HG02759 (cell line): Measurements from ENCODE around the gene TMEM114.

ENCODE experiments used
- ATAC-seq: cut with Tn5 transposase; IDR thresholded peaks from one replicate; pipeline ENCODE4 v1.9.1; 2021; ENCODE audit warnings: mild to moderate bottlenecking, moderate library complexity; ENCODE audit not compliant: unreplicated experiment

The TMEM114 gene

DNA sequence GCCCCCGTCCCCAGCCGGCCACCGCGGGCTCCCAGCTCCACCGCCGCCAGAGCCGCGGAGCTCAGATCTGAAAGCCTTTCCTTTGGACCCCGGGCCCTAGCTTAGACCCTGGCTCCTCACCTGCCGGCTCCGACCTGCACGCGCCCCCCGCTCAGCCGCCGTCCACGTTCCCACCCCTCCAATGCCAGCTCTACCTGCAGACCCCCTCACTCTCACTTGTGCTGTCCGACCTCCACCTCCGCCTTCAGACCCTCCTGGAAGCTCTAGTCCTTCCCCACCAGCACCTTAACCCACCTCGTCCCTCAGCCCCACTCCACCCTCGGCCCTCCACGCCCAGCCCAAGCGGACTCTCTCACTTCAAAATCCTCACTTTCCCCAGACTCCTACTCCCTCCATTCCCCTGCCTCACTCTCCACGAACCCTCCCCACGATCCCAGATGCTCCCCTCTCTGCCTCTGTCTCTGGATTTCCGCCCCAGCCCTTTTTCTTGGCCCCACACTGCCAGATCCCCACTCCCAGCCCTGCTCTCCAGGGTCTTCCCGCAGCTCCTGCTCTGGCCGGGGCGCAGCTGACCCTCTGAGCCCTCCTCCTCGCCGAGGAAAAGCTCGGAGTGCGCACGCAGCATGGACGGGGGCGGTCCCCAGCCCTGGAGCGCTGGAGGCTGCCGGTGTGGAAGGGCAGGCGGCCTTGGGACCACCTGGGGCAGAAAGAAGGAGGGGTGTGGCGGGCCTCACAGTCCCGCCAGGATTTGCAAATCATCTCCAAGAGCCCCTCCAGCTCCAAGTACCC, at the start of gene TMEM114:
TMEM114 (minus strand) TSS at position 612 of the 789 bp plus-strand sequence. CDS start 673 bp downstream, outside the sequence.
- no peak for ATAC-seq

DNA sequence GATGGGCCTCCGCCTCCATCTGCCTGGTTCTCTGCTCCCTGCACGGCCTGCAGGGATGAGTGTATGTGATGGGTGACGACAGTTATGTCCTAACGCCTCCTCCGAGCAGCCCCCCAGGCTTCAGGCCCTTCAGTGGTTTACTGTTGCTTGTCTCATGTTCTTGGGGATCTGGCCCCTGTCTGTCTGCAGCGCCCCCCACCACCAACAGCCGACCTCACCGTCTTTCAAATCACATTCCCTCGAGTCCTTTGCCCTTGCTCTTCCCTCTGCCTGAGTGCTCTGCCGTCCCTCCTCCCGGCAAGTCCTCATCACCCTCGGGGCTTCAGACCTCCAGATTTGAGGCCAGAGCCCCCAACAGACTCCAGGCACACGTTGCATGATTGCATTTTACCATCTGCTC, 49.4 kb upstream of the TMEM114 start:
- no peak for ATAC-seq

DNA sequence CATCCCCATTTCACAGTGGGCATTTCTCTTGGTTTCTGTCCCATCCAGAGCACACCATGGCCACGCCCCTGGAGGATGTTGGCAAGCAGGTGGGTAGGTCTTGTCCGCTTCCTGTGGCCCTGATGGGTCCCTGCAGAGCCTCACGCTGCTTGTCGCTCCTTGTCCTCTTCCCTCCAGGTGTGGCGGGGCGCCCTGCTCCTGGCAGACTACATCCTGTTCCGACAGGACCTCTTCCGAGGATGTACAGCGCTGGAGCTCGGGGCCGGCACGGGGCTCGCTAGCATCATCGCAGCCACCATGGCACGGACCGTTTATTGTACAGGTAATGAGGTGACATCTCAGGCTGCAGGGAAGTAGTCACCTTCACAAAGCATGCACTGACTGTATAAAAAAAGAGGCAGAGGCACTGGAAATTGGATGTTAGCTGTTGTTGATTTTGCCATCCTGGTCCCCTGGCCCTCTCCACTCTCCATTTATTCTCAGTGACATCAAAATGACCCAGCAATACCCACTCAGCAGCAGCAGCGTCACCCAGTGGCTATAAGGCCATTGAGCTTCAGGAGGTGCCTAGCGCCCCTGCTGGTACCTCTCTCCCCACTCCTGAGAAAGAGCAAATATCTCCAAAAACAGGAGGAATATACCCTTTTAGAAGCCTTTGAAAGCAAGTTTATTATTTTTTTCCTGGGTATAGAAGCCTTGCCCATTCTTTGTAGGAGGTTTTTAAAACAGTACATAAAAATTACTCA, 44.9 kb upstream of the TMEM114 start:
- ATAC-seq = no peak

DNA sequence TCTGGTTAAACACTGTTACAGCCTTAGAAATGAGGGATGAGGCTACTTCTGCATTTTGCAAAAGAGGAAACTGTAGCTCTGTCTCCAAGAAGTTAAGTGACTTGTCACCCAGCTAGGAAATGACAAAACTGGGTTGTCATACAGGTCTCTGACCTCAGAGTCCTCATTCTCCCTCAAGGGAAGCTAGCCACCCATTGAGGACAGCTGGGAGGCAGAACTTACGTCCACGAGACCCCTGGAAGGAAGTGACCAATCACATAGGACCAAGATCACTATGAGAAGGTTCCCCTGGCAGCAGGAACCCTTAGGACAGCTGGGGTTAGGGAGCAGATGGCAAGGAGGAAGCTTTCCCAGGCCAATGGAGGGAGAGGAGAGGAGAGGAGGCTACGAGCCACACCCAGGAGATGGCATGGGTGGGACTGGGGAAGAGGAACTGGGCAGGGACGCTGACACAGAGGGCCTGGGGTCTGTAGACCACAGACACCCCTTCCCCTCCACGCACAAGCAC, 42.4 kb upstream of the TMEM114 start:
- no peak for ATAC-seq

DNA sequence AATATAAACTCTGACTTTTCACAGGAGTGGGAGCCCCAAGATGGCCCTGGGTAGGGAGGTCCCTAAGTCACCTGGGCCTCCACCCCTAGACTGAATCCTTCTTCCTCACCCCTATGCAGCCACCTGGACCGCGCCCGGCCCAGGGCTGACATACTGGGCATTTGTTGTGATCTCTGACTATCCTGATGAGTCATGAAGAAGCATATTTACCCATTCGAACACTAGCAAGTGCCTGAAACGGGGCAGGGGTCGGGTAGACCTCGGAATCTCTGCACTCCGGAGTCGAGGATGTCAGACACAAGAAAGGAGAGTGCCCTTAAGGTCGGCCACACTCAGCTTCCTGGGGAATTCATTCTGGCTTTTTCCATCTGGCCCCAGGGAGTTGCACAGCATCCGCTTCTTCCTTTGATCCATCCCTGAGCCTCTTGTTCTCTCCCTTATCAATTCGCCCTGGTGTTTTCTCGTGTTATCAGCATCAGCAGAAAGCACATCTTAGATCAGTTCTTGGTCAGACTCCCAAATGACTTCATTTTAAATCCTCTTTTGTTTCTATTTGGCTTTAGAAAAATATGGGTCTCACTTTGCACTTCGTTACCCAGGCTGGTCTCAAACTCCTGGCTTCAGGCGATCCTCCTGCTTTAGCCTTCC, 41.6 kb upstream of the TMEM114 start:
- no peak for ATAC-seq

DNA sequence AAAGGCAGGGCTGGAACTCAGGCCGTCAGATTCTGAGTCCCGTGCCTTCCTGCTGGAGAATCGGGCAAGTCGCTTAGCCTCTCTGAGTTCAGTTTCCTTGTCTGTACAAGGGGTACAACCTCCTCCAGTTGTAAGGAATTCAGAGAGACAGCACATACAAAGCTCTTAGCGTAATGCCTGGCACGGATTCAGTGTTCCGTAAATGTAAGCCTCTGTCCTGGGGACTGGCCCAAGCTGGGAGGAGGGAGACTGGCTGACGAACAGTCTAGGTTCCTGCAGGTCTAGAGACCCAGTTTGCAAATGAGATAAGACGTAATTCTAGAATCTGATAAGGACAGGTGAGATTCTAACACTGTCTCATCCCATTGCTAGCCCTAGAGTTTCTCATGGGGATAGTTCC, 41.1 kb upstream of the TMEM114 start:
- no peak for ATAC-seq

DNA sequence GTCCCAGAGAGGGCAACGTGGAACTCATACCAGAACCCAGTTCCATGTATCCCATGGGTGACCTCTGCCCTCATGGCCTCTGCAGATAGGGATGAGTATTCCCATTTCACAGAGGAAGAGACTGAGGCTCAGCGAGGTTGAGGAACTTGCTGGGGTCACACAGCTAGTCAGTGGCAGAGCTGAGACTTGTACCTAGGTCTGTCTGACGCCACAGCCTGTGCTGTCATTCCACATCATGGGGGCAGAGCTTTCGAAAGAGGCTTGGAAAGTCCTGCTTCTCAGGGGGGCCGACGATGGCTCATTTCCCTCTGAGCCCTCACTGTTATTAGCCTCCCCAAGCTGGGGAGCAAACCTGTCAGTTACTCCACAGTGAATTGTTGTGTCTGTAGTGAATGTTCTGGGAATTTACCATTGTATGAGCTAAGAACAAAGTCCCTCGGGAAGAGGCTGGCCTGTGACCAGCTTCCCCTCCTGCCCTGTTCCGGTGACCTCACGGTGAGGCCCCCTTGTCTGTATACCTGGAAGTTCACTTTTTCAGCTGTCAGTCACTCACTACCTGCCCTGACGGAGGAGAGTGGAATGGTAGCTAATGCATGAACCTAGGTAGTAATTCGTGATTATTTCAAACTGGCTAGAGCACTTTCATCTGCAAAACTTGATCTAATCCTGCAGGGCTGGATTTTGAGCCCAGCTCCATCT, 40.1 kb upstream of the TMEM114 start:
- no peak for ATAC-seq

DNA sequence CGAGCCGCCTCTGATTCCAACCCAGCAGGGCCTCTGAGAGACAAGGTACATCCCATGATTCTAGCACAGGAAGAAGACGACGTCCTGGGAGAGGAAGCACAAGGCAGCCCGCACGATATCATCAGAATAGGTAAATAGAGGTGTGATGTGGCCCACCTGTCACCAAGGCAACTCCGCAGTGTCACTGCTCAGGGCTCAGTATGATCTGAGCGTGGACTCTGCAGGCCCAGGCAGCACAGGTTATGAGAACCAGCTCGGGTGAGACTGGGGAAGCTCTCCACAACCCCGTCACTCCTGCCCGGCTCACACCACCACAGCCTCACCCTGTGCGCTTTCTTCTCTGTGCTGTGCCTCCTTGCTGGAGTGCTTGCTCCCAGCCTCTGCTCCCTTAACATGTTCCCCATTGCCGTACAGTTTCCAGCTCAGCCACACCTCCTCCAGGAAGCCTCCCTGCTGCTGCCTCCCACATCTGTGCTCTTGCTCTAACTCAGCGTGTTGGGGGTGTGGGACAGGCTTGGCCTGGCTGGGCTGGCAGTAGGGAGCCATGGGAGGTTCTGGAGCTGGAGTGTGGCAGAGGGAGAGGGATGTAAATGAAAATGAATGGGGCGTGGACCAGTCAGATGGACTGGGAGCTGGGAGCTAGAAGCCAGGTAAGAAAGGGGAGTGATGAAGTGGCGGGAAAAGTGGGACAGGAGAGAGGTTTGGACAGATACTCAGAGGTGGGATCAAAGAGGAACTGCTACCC, 38.8 kb upstream of the TMEM114 start:
- ATAC-seq = no peak

DNA sequence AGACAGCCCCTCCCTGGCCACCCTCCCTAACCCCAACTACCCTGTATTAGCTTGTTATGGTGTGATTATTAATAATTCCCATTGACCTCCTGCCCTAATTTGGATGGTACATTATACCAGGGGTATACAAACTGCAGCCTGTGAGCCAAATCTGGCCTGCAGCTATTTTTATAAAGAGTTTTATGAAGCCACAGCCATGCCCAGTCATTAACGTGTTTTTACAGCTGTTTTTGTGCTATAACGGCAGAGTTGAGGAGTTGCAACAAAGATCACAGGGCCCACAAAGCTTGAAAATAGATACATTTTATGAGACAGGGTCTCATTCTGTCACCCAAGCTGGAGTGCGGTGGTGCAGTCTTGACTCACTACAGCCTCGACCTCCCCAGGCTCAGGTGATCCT, 37.1 kb upstream of the TMEM114 start:
- ATAC-seq = no peak

DNA sequence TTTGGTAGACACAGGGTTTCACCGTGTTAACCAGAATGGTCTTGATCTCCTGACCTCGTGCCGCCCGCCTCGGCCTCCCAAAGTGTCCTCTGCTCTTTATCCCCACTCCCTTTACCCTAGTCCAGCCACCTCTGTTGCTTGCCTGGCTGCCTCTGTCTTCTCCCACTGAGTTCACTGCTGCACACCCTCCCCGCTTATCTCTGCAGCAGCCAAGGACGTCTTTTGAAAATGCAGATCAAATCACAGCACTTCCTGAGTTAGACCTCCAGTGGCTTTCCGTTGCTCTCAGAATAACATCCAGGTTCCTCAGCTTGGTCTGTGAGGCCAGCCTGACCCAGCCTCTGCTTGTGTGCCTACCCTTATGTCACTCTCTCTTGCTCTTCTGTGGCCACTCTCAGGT, 36.6 kb upstream of the TMEM114 start:
- no peak for ATAC-seq

DNA sequence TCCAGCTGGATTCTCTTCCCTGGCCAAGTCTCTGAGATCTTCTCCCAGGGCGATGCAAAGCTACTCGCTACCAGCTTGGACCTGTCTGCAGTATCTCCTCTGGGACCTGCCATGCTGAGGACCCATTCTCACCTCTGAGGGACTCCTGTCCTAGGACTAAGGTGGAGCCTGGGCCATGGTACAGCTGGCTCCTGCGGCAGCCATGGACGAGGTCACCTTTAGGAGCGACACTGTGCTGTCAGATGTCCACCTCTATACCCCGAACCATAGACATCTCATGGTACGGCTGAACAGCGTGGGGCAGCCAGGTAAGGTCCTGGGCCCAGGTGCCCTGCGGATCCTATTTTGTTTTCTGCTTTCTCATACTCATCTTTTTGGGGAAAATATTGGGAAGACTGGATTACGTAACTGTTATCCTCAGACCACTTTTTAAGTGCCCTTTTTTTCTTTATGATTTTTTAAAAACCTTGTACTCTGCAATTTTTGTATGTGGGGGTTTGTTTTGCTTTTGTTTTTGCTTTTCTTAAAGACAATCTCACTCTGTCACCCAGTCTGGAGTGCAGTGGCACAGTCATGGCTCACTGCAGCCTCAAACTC, 35.3 kb upstream of the TMEM114 start:
- ATAC-seq = no peak

DNA sequence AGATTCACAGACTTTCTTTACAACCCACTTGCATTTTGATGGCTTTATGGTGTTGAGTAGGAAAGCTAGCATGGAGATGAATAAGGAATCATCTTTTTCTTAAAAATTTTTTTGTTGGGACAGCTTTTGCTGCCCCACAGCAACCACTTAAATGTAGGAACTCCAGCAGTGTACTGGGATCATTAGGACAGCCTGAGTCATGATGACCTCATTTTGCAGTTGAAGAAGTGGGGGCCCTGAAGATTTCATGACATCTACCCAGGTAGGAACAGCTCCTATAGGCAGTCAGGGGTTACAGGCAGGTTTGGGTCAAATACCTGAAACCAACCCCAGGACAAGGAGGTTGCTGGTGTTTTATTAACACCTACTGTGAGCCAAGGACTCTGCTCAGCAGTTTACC, 33.3 kb upstream of the TMEM114 start:
- no peak for ATAC-seq

DNA sequence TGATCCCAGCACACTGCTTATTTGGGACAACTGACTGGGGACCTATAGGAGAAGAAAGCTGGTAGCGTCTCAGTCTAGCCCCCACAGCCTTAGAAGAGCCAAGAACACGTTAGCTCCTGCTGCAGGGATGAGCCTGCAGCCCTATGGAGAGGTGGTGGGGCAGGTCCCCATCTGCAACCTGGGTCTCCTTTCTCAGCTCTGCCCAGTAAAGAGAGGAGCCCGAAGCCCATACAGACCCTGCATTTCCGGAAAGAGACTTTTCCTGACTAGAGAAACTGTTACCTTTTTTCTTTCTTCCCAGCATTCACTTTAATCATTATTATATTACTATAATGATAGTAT, 32.0 kb upstream of the TMEM114 start:
- peak; percentile 14 for ATAC-seq

DNA sequence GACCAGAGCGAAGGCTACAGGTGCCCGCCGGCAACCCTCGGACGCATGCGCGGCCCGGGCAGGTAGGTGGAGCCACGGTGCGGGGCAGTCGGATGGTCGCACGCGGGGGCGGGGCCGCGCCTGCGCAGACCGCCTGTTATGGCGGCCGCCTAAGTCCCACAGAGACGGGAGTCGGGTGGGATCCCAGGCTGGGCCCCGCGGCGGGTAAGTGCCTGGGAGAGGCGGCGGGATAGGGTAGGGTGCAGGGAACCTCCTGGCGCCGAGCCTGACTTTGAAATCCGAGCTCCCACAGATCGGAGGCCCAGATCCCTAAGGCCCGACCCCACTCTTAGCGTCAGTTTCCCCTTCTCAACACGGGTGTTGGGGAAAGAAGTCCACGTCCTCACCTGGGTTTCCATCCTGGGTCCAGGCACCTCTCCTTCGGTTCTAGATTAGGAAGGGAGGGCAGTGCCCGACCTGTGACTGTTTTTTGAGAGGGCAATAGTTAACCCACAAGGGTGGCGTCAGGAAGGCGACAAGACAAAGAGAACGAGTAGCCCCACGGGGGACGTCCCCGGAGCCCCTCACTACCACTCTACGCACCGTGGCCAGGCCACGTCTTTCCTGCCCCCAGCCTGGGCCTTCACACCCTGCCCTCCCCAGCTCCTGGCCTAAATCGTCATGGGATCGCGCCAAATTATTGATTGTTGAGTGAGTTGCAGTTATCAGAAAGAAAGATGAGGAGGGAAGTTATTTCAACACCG, 31.4 kb upstream of the TMEM114 start, which contains the start of gene METTL22:
METTL22 (plus strand) TSS at position 127 of the 743 bp plus-strand sequence. CDS start 3,968 bp downstream, outside the sequence.
- peak; percentile 96 for ATAC-seq

DNA sequence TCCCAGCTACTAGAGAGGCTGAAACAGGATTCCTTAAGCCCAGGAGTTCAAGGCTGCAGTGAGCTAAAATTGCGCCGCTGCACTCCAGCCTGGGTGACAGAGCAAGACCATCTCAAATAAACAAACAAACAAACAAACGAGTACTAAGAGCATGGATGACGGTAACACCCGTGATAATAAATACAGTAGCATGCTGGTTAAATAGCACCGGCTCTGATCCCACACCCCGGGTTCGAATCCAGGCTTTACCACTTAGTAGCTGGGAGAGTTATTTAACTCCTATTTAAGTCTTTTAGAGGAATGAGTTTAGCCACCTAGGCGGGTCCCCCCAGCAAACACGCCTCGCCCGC, 30.9 kb upstream of the TMEM114 start:
- ATAC-seq = no peak

DNA sequence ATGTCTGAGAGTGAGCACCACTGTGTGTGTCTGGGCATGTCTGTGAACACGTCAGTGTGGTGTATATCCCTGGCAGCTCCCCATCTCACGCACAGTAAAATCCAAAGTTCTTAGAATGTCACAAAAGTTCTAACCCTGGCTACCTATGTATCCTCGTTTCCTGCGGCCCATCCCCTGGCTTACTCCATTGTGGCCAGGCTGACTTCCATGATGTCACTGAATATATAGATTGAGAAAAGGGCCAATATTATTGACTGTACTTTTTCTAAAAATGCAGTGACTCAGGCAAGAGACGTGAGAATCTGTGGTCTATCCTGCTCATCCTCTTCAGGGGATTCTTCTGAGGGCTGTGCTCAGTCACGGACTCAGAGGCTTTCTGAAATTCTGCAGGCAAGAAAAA, 30.2 kb upstream of the TMEM114 start:
- ATAC-seq = no peak

DNA sequence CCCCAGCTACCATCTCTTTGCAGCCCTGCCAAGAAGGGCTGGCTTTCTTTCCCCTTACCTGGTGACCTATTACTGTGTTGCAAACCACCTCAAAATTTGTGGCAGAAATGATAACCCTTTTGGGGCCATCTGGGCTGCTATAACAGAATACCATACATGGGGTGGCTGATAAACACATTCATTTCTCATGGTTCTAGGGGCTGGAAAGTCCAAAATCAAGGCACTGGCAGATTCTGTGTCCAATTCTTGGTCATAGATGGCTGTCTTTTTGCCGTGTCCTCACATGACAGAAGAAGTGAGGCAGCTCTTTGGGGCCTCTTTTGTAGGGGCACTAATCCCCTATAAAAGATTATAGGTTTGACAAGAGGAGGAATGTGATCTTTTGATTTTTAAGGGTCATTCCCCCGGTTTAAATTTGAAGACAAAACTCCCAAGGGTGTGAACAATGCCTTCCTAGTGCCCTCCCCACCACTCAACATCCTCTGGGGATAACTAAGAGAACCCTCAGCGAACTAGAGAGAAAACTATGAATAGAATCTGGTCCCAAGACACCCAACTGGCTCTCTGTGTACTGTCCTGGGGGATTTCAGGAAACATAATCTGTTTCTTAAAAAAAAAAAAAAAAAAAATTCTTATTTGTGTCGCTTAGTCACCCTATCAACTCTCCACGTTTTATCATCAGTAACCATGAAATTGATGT, 29.5 kb upstream of the TMEM114 start:
- ATAC-seq = no peak

DNA sequence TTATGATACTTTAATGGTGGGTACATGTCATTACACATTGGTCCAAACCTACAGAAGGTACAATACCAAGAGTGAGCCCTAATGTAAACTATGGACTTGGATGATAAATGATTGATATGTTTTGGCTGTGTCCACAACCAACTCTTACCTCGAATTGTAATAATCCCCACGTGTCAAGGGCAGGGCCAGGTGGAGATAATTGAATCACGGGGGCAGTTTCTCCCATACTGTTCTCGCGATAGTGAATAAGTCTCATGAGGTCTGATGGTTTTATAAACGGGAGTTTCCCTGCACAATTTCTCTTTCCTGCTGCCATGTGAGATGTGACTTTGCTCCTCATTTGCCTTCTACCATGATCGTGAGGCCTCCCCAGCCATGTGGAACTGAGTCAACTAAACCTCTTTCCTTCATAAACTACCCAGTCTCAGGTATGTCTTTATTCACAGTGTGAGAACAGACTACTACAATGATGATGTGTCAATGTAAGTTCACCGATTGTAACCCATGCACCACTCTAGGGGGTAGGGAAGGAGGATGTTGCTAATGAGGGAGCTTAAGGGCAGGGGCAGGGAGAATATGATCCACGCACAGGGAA, 24.2 kb upstream of the TMEM114 start:
- ATAC-seq = no peak
